Type B pancreatic cell (in vitro differentiated cells): ENCODE data around the gene SYT3. TPM values are rescaled to one million over a fixed set of nuclear protein-coding genes. Genes with fewer than 3 reads are reported as not detected.

Source experiments
- DNase-seq: peaks from one replicate; pipeline ENCODE4 v3.0.0; 2021; ENCODE audit warnings: mixed read lengths; ENCODE audit not compliant: unreplicated experiment; ENCODE audit errors: extremely low spot score
- H3K27ac Mint-ChIP-seq: 2 replicates; pipeline ENCODE4 v1.8.0; 2021; ENCODE audit warnings: mild to moderate bottlenecking, mixed read lengths
- H3K27me3 Mint-ChIP-seq: 2 replicates; pipeline ENCODE4 v1.8.0; 2021; ENCODE audit warnings: mixed read lengths
- H3K36me3 Mint-ChIP-seq: 2 replicates; pipeline ENCODE4 v1.8.0; 2021; ENCODE audit warnings: mixed read lengths
- H3K4me1 Mint-ChIP-seq: one replicate; pipeline ENCODE4 v1.8.0; 2021; ENCODE audit warnings: mixed read lengths; ENCODE audit not compliant: unreplicated experiment
- H3K4me3 Mint-ChIP-seq: 2 replicates; pipeline ENCODE4 v1.8.0; 2021; ENCODE audit warnings: mild to moderate bottlenecking, mixed read lengths
- H3K9me3 Mint-ChIP-seq: 2 replicates; pipeline ENCODE4 v1.8.0; 2021; ENCODE audit warnings: mixed read lengths
- CTCF ChIP-seq: fragments of 200-600 bp; sonication (generic); conservative IDR thresholded peaks from 2 replicates; pipeline ENCODE4 v1.5.0; 2021; ENCODE audit warnings: antibody characterized with exemption, mild to moderate bottlenecking
- total RNA-seq: library from RNA; stranded (reverse); gene quantifications from 2 replicates; pipeline ENCODE4 v1.2.1, GENCODE V29; 2021; ENCODE audit warnings: low replicate concordance

SYT3 gene
- total RNA-seq, 1 donor from 2014 or later: 0.68 TPM

GRCh38 chr19:50640368-50640767, 687 bp upstream of the SYT3 start:
- TF ChIP-seq CTCF: no peak
- no peak overlapping the region for H3K27ac Mint-ChIP-seq
- H3K4me3 Mint-ChIP-seq: peak overlapping the region; percentile 52
- H3K27me3 Mint-ChIP-seq: peaks cover 63% of the 10 kb centered on the region
- no peaks in the 10 kb centered on the region for H3K4me1 Mint-ChIP-seq
- H3K36me3 Mint-ChIP-seq: no peaks in the 10 kb centered on the region
- DNase-seq: no peak
- H3K9me3 Mint-ChIP-seq: no peaks in the 10 kb centered on the region

GRCh38 chr19:50638600-50638999, 1.1 kb downstream of the SYT3 start:
- H3K27me3 Mint-ChIP-seq: peaks cover 66% of the 10 kb centered on the region
- DNase-seq: no peak
- H3K4me3 Mint-ChIP-seq: peak overlapping the region; percentile 77
- H3K27ac Mint-ChIP-seq: no peak overlapping the region
- no peaks in the 10 kb centered on the region for H3K36me3 Mint-ChIP-seq
- H3K4me1 Mint-ChIP-seq: no peaks in the 10 kb centered on the region
- no peak for TF ChIP-seq CTCF
- H3K9me3 Mint-ChIP-seq: no peaks in the 10 kb centered on the region

GRCh38 chr19:50636317-50637085, 3.2 kb downstream of the SYT3 start:
- no peaks in the 10 kb centered on the region for H3K36me3 Mint-ChIP-seq
- no peak overlapping the region for H3K27ac Mint-ChIP-seq
- no peak overlapping the region for H3K4me3 Mint-ChIP-seq
- DNase-seq: no peak
- no peaks in the 10 kb centered on the region for H3K9me3 Mint-ChIP-seq
- peaks cover 61% of the 10 kb centered on the region for H3K27me3 Mint-ChIP-seq
- no peak for TF ChIP-seq CTCF
- no peaks in the 10 kb centered on the region for H3K4me1 Mint-ChIP-seq

GRCh38 chr19:50633973-50634372, 5.7 kb downstream of the SYT3 start:
- Mint-ChIP-seq H3K4me1 (no peaks in the 10 kb centered on the region), H3K4me3 (no peak overlapping the region), H3K27ac (no peak overlapping the region), H3K27me3 (peaks cover 55% of the 10 kb centered on the region), H3K36me3 (no peaks in the 10 kb centered on the region), H3K9me3 (no peaks in the 10 kb centered on the region)
- no peak for DNase-seq
- TF ChIP-seq CTCF: no peak

GRCh38 chr19:50633359-50633758, 6.3 kb downstream of the SYT3 start:
- Mint-ChIP-seq H3K27ac (no peak overlapping the region), H3K36me3 (no peaks in the 10 kb centered on the region), H3K9me3 (no peaks in the 10 kb centered on the region), H3K4me3 (no peak overlapping the region), H3K4me1 (no peaks in the 10 kb centered on the region), H3K27me3 (peaks cover 53% of the 10 kb centered on the region)
- DNase-seq: no peak
- no peak for TF ChIP-seq CTCF
